ENCODE results near the gene TMEM218. TPM values are rescaled to one million over a fixed set of nuclear protein-coding genes. Genes with fewer than 3 reads are reported as not detected.

The TMEM218 gene
- total RNA-seq, 1 donor from 2014 or later: 15.8 TPM

DNA sequence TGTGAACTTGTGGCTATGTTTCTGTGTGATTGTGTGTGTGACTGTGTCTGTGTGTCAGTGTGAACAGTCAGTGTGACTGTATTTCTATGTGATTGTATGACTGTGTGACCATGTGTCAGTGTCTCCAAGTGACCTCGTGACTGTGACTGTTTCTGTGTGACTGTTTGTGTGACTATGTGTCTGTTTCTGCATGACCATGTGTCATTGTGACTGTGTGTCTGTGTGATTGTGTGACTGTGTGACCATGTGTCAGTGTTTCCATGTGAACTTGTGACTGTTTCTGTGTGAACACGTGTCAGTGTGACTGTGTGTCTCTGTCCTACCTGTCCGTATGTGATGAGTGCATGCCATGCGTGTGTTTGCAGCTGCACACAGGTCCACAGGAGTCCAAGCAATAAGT lies 44.3 kb upstream of the TMEM218 start:
- TF ChIP-seq, protein P1, sequence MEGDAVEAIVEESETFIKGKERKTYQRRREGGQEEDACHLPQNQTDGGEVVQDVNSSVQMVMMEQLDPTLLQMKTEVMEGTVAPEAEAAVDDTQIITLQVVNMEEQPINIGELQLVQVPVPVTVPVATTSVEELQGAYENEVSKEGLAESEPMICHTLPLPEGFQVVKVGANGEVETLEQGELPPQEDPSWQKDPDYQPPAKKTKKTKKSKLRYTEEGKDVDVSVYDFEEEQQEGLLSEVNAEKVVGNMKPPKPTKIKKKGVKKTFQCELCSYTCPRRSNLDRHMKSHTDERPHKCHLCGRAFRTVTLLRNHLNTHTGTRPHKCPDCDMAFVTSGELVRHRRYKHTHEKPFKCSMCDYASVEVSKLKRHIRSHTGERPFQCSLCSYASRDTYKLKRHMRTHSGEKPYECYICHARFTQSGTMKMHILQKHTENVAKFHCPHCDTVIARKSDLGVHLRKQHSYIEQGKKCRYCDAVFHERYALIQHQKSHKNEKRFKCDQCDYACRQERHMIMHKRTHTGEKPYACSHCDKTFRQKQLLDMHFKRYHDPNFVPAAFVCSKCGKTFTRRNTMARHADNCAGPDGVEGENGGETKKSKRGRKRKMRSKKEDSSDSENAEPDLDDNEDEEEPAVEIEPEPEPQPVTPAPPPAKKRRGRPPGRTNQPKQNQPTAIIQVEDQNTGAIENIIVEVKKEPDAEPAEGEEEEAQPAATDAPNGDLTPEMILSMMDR (IDR thresholded peaks at IDR 0.05; ENCODE audit: partially characterized antibody, unreplicated experiment): no peak
- DNase-seq: no peak
- no peaks in the 10 kb centered on the region for H3K4me1 Mint-ChIP-seq (ENCODE audit: low read depth, unreplicated experiment)
- no peak overlapping the region for H3K27ac Mint-ChIP-seq (ENCODE audit: unreplicated experiment)
- H3K4me3 Mint-ChIP-seq (ENCODE audit: unreplicated experiment): no peak overlapping the region
- no peaks in the 10 kb centered on the region for H3K36me3 Mint-ChIP-seq (ENCODE audit: unreplicated experiment)
- H3K27me3 Mint-ChIP-seq (ENCODE audit: unreplicated experiment): peaks cover 6% of the 10 kb centered on the region
- peaks cover 1% of the 10 kb centered on the region for H3K9me3 Mint-ChIP-seq (ENCODE audit: unreplicated experiment)

DNA sequence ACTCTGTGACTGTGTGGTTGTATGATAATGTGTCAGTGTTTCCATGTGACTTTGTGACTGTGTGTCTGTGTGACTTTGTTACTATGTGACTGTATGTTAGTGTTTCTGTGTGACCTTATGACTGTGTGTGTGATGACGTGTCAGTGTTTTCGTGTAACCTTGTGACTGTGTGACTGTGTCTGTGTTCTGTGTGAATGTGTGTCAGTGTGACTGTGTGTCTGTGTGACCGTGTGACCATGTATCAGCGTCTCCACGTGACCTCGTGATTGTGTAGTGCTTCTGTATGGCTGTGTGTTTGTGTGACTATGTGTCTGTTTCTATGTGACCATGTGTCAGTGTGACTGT lies 43.6 kb upstream of the TMEM218 start:
- Mint-ChIP-seq H3K36me3 (ENCODE audit: unreplicated experiment) (no peaks in the 10 kb centered on the region), H3K27me3 (ENCODE audit: unreplicated experiment) (peaks cover 6% of the 10 kb centered on the region), H3K4me1 (ENCODE audit: low read depth, unreplicated experiment) (no peaks in the 10 kb centered on the region), H3K27ac (ENCODE audit: unreplicated experiment) (no peak overlapping the region), H3K9me3 (ENCODE audit: unreplicated experiment) (peaks cover 1% of the 10 kb centered on the region), H3K4me3 (ENCODE audit: unreplicated experiment) (no peak overlapping the region)
- TF ChIP-seq, protein P1 (IDR thresholded peaks at IDR 0.05; ENCODE audit: partially characterized antibody, unreplicated experiment): no peak
- no peak for DNase-seq

DNA sequence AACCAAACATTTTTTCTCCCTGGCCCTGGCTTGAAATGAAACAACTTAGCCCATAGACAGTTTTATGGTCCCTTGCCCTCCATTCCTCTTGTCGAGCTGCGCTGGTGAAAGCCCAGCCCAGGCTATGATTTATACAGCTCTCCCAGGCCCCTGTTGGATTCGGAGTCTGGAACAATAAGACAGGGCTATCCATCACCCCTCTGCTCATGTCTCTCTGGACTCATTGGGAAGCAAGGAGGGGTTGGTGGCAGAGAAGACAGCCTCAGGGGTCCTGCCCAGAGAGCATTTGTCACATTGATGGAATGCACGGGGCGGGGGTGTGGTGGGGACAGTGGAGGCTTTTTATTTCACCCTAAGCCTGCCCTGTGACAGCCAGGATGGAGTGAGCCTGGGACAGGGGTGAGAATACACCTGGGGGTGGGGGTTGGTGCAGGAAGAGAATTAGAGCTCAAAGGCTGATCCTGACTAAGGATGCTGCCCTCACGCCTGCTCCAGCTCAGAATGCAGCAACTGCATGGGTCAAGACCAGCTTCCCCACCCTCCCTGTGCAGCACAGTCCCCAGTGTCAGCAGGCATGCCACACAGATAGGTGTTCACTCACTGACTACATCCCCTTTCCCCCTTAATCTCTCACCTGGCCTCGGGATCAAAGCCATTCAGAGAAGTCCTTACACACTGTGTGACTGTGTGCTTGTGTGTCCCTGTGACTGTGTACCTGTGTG lies 43.1 kb upstream of the TMEM218 start:
- Mint-ChIP-seq H3K36me3 (ENCODE audit: unreplicated experiment) (no peaks in the 10 kb centered on the region), H3K27ac (ENCODE audit: unreplicated experiment) (no peak overlapping the region), H3K4me3 (ENCODE audit: unreplicated experiment) (no peak overlapping the region), H3K27me3 (ENCODE audit: unreplicated experiment) (peaks cover 6% of the 10 kb centered on the region), H3K9me3 (ENCODE audit: unreplicated experiment) (peaks cover 1% of the 10 kb centered on the region), H3K4me1 (ENCODE audit: low read depth, unreplicated experiment) (no peaks in the 10 kb centered on the region)
- TF ChIP-seq, protein P1 (IDR thresholded peaks at IDR 0.05; ENCODE audit: partially characterized antibody, unreplicated experiment): no peak
- no peak for DNase-seq

DNA sequence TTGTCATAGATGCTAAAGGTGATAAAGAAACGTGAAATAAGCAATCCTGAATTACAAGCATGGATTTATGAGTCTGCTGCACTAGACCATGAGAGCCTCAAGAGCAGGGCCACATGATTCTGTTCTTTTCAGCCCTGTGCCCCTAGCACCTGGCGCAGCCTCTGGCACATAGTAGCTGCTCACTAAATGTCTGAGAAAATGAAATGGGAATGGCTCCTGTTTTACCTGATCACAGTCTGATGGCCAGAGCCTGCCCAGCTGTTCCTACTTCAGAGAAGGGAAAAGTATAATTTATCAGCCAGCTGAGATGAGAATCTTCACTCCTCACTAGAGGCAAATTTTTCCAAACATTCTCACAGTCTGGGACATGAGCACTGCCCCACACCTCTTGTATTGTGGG lies 42.4 kb upstream of the TMEM218 start:
- Mint-ChIP-seq H3K27ac (ENCODE audit: unreplicated experiment) (no peak overlapping the region), H3K27me3 (ENCODE audit: unreplicated experiment) (peaks cover 6% of the 10 kb centered on the region), H3K9me3 (ENCODE audit: unreplicated experiment) (peaks cover 1% of the 10 kb centered on the region), H3K4me1 (ENCODE audit: low read depth, unreplicated experiment) (no peaks in the 10 kb centered on the region), H3K36me3 (ENCODE audit: unreplicated experiment) (no peaks in the 10 kb centered on the region), H3K4me3 (ENCODE audit: unreplicated experiment) (no peak overlapping the region)
- DNase-seq: no peak
- TF ChIP-seq, protein P1 (IDR thresholded peaks at IDR 0.05; ENCODE audit: partially characterized antibody, unreplicated experiment): no peak

DNA sequence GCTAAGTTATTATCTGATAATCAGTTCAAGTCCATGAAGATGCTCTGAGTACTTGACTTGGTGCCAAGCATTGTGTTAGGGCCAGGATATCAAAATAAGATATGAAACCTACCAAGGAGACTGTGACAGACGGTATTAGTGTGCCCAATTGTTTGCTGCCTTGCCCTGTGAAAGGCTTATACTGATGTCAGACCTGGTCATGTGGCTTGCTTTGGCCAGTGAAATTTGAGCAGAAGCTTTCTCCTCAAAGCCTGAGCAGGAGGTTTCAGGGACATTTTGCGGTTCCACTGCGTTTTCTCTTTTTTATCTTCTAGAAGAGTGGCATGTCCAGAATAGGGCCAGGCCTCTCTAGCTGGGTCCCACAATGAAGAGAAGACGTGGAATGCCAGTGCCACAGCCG lies 37.3 kb upstream of the TMEM218 start:
- no peak for DNase-seq
- H3K4me1 Mint-ChIP-seq (ENCODE audit: low read depth, unreplicated experiment): no peaks in the 10 kb centered on the region
- H3K36me3 Mint-ChIP-seq (ENCODE audit: unreplicated experiment): no peaks in the 10 kb centered on the region
- TF ChIP-seq, protein P1 (IDR thresholded peaks at IDR 0.05; ENCODE audit: partially characterized antibody, unreplicated experiment): no peak
- H3K4me3 Mint-ChIP-seq (ENCODE audit: unreplicated experiment): no peak overlapping the region
- H3K27ac Mint-ChIP-seq (ENCODE audit: unreplicated experiment): no peak overlapping the region
- peaks cover 6% of the 10 kb centered on the region for H3K27me3 Mint-ChIP-seq (ENCODE audit: unreplicated experiment)
- H3K9me3 Mint-ChIP-seq (ENCODE audit: unreplicated experiment): peaks cover 5% of the 10 kb centered on the region
